Psoas muscle (tissue), 8 donors: ENCODE measurements around the gene KRT17. TPM values are rescaled to one million over a fixed set of nuclear protein-coding genes. Genes with fewer than 3 reads are reported as not detected.

ENCODE experiments used
- ATAC-seq, 4 donors: fragments of 200-7000 bp; cut with Tn5 transposase; one replicate each; pipeline ENCODE4 v1.9.1; 2020; ENCODE audit warnings: moderate library complexity in 3 of 4, mild to moderate bottlenecking in 2 of 4
- DNase-seq, 2 donors: peaks; one replicate each; pipeline ENCODE4 v3.0.0-alpha.2; 2020
- H3K27ac ChIP-seq: fragments of 200-600 bp; one replicate; pipeline ENCODE4 v1.8.0; 2022
- H3K27me3 ChIP-seq, 3 donors: fragments of 200-600 bp in 1 of 3; one replicate each; pipeline versions ENCODE4 v1.6.1 to v1.8.0; 2013 to 2022; ENCODE audit warnings: low read length in 2 of 3, mild to moderate bottlenecking in 2 of 3, moderate library complexity in 1 of 3; ENCODE audit not compliant: insufficient read depth in 3 of 3
- H3K36me3 ChIP-seq, 2 donors: fragments of 200-600 bp in 1 of 2; one replicate each; pipeline versions ENCODE4 v1.6.1 to v1.8.0; 2013 to 2022; ENCODE audit warnings: low read depth in 1 of 2, mild to moderate bottlenecking in 1 of 2, moderate library complexity in 1 of 2; ENCODE audit not compliant: insufficient read depth in 1 of 2
- H3K4me1 ChIP-seq: fragments of 200-600 bp; one replicate; pipeline ENCODE4 v1.8.0; 2022
- H3K4me3 ChIP-seq: fragments of 200-600 bp; one replicate; pipeline ENCODE4 v1.8.0; 2022; ENCODE audit warnings: mild to moderate bottlenecking
- H3K9me3 ChIP-seq: fragments of 200-600 bp; one replicate; pipeline ENCODE4 v1.8.0; 2022
- WGBS, 3 donors: extraction: QIAGEN DNeasy Blood & Tissue Kit; methylation state at CpG; one replicate each; pipeline versions ENCODE4 v1.1.6 to v1.1.7; 2013; 5-methylcytosine and 5-hydroxymethylcytosine counted together
- intact Hi-C, 2 donors: fragments of 100-400 bp; cut with DNase I; formaldehyde crosslinking; loops; one replicate each; pipeline versions ENCODE4 v1.11.0 to v1.14.2; 2022
- polyA plus RNA-seq, 3 donors: library from polyadenylated mRNA; stranded (reverse); fragments of 200-250 nt; gene quantifications; one replicate each; pipeline ENCODE4 v1.2.3, GENCODE V29; 2013
- total RNA-seq, 4 donors: library from RNA; stranded (reverse); fragmentation: NEBNext Ultra II Directional in 2 of 4; extraction: Animal tissue kit (Norgen Biotek cat#: 25700) in 2 of 4; gene quantifications; one replicate each; pipeline versions ENCODE4 v1.2.1 to v1.2.4, GENCODE V29; 2021 to 2023
- TF ChIP-seq, protein P1 (sequence below): fragments of 200-600 bp; IDR thresholded peaks from one replicate; pipeline ENCODE4 v1.8.0; 2022; ENCODE audit warnings: antibody characterized with exemption
- donor health status: healthy with polysubstance abuse.
- donor health status: DM: no; HTN: no; CAD: no; lungs with moderate emphysema.
- donor health status: Bipolar disorder and iron deficiency.
- donor health status: healthy.
- donor health status: DM: yes; HTN: yes; CAD: no.
- donor health status: DM: no; HTN: no; CAD: no.
- donor health status: DM: no; HTN: no; CAD: no.
- donor health status: DM: yes; HTN: yes; CAD: no.

Gene KRT17
- total and polyA plus RNA-seq, 7 donors: 0.10 to 0.38 (median 0.20) TPM; not detected in 4

DNA sequence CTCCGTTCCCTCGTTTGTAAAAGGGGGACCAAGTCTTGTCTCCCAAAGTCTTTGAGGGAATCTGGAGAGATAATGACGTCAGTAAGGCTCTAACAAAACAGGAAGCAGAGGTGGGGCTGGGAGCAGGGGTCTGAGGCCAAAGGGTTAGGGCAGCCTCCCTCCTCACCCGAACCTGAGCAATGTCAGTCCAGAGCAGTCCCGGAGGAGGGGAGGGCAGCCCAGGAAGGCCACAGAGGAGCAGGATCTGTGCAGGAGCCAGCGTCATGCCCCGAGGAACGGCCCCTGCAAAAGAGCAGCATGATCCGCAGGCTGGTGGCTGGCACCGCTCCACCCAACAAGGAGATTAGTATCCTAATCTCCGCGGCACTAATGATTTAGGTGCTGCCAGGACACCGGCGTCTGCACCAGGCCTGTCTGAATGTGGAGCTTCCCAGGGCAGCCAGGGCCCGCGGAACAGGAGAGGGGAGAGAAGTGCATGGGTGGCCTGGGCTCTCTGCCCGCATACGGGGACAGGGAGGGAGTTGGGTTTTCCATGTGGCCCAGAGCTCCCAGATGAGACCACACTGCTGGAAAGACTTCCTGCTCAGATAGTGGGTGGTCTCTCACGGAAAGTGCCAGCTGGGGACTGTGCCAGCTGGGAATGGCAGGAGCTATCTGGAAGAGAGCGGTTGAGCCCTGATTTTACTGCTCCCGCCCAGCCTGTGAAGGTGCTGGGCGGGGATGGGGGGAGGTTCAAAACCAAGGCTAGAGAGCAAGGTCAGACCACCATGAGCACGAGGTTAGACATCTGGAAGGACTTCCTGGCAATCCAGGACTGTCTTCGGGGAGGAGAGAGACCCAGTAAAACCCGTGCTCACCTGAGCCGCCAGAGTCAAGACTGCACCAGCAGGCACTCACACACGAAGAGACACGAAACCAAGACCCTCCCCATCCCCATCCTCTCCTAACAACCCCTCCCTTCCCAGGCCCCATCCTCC, 11.0 kb upstream of the KRT17 start:
- ATAC-seq (no peak), DNase-seq (no peak)
- peaks cover 7% of the 10 kb centered on the region for H3K4me1 ChIP-seq
- H3K27ac ChIP-seq: no peak overlapping the region
- TF ChIP-seq, protein P1, sequence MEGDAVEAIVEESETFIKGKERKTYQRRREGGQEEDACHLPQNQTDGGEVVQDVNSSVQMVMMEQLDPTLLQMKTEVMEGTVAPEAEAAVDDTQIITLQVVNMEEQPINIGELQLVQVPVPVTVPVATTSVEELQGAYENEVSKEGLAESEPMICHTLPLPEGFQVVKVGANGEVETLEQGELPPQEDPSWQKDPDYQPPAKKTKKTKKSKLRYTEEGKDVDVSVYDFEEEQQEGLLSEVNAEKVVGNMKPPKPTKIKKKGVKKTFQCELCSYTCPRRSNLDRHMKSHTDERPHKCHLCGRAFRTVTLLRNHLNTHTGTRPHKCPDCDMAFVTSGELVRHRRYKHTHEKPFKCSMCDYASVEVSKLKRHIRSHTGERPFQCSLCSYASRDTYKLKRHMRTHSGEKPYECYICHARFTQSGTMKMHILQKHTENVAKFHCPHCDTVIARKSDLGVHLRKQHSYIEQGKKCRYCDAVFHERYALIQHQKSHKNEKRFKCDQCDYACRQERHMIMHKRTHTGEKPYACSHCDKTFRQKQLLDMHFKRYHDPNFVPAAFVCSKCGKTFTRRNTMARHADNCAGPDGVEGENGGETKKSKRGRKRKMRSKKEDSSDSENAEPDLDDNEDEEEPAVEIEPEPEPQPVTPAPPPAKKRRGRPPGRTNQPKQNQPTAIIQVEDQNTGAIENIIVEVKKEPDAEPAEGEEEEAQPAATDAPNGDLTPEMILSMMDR: no peak
- no peaks in the 10 kb centered on the region for H3K36me3 ChIP-seq
- WGBS, 3 donors: 31 to 38% (median 34%) methylated on average over 28 of the region's 28 CpGs
- H3K9me3 ChIP-seq: no peaks in the 10 kb centered on the region
- intact Hi-C loops: no loop called here
- H3K27me3 ChIP-seq: no peaks in the 10 kb centered on the region
- no peak overlapping the region for H3K4me3 ChIP-seq

DNA sequence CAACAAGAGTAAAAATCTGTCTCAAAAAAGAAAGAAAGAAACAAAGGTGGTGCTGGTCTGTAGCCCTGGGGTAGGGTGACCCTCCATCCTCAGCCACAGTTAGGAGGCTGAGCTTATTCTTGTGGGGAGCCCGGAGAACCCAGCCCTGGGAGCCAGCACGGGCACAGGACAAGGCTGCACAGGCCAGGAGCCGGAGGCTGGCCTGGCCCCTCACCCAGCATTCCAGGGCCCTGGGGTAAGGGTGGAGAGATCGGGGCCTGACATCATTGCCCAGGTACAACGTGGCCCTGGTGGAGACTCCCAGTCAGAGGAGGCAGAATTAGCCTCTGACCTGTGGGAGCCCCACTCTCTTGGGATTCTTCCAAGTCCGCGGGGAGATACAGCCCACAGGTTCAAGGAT, 10.3 kb upstream of the KRT17 start:
- no peaks in the 10 kb centered on the region for H3K27me3 ChIP-seq
- intact Hi-C loops: no loop called here
- DNase-seq (no peak), ATAC-seq (no peak)
- peaks cover 7% of the 10 kb centered on the region for H3K4me1 ChIP-seq
- no peak overlapping the region for H3K4me3 ChIP-seq
- 47 to 55% (median 54%) methylated on average over 7 of the region's 7 CpGs for WGBS, 3 donors
- H3K36me3 ChIP-seq: no peaks in the 10 kb centered on the region
- TF ChIP-seq, protein P1: no peak
- no peak overlapping the region for H3K27ac ChIP-seq
- no peaks in the 10 kb centered on the region for H3K9me3 ChIP-seq

DNA sequence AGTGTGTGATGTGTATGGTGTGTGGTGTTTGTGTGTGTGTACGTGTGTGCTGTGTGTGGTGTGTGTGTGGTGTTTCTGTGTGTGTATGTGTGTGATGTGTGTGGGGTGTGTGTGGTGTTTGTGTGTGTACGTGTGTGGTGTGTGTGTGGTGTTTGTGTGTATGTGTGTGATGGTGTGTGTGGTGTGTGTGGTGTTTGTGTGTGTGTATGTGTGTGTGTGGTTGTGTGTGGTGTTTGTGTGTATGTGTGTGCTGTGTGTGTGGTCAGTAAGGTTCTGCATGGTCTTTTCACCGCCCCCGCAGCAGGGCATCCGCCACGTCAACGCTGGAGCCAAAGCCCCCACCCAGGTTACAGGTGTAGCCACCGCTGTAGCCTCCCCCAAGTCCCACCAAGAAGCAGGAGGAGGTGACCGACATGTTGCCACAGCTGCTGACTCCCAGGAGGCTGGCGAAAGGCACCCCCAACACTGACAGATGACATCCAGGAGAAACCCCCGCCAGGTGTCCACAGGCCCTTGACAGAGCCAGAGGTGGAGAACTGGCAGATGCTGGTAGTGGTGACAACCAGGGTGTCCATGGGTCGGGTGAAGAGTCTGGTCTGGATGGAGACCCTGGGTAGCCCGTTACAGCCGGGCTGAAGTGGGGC, 9.3 kb upstream of the KRT17 start:
- Histone ChIP-seq H3K27me3 (no peaks in the 10 kb centered on the region), H3K4me3 (no peak overlapping the region), H3K27ac (no peak overlapping the region), H3K9me3 (no peaks in the 10 kb centered on the region), H3K36me3 (no peaks in the 10 kb centered on the region), H3K4me1 (peaks cover 7% of the 10 kb centered on the region)
- intact Hi-C loops: no loop called here
- DNase-seq (no peak), ATAC-seq (no peak)
- WGBS, 3 donors: 90 to 94% (median 92%) methylated on average over 14 of the region's 14 CpGs
- TF ChIP-seq, protein P1: no peak

DNA sequence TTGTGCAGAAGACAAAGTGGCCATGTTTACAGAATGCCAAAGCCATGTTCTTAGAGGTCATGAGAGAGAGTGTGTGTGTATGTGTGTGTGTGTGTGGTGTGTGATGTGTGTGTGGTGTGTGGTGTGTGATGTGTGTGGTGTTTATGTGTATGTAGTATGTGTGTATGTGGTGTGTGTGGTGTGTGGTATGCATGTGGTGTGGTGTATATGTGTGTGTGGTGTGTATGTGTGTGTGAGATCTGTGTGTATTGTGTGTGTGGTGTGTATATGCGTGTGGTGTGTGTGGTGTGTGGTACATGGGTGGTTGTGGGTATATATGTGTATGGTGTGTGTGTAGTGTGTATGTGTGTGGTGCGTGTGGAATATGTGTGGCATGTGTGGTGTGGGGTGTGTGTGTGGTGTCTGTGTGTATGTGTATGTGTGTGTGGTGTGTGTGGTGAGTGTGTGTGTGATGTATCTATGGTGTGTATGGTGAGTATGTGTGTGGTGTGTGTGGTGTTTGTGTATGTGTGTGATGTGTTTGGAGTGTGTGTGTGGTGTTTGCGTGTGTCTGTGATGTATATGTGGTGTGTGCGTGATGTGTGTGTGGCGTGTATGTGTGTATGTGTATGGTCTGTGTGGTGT, 8.2 kb upstream of the KRT17 start:
- H3K9me3 ChIP-seq: no peaks in the 10 kb centered on the region
- TF ChIP-seq, protein P1: no peak
- no peak overlapping the region for H3K27ac ChIP-seq
- H3K36me3 ChIP-seq: no peaks in the 10 kb centered on the region
- DNase-seq: no peak
- no peak overlapping the region for H3K4me3 ChIP-seq
- peaks cover 7% of the 10 kb centered on the region for H3K4me1 ChIP-seq
- 70 to 74% (median 72%) methylated on average over 5 of the region's 5 CpGs for WGBS, 3 donors
- ATAC-seq: no peak
- no peaks in the 10 kb centered on the region for H3K27me3 ChIP-seq
- intact Hi-C loops: no loop called here
